HG03066 (cell line): ENCODE data around the gene NCKAP5L.

Experiments used
- ATAC-seq: cut with Tn5 transposase; IDR thresholded peaks from one replicate; pipeline ENCODE4 v1.9.1; 2021; ENCODE audit warnings: low read depth; ENCODE audit not compliant: unreplicated experiment

The NCKAP5L gene

GRCh38 chr12:49744363-49744885 lies 83.8 kb downstream of the NCKAP5L start:
- ATAC-seq, result no peak

GRCh38 chr12:49741882-49742620 lies 86.2 kb downstream of the NCKAP5L start:
- ATAC-seq, result peak; percentile 47
